Glutamatergic neuron (in vitro differentiated cells): ENCODE data around the gene SEMA4G. TPM values are rescaled to one million over a fixed set of nuclear protein-coding genes. Genes with fewer than 3 reads are reported as not detected.

Experiments used
- DNase-seq: peaks from one replicate; pipeline ENCODE4 v3.0.0; 2022
- H3K27ac Mint-ChIP-seq: one replicate; pipeline ENCODE4 v1.8.0; 2020; ENCODE audit warnings: mild to moderate bottlenecking, mixed read lengths, inconsistent platforms; ENCODE audit not compliant: unreplicated experiment
- H3K27me3 Mint-ChIP-seq: one replicate; pipeline ENCODE4 v1.8.0; 2020; ENCODE audit warnings: mild to moderate bottlenecking, moderate library complexity, mixed read lengths, inconsistent platforms; ENCODE audit not compliant: unreplicated experiment
- H3K36me3 Mint-ChIP-seq: one replicate; pipeline ENCODE4 v1.8.0; 2020; ENCODE audit warnings: mild to moderate bottlenecking, mixed read lengths, inconsistent platforms; ENCODE audit not compliant: unreplicated experiment
- H3K4me1 Mint-ChIP-seq: one replicate; pipeline ENCODE4 v1.8.0; 2020; ENCODE audit warnings: mild to moderate bottlenecking, low read depth, mixed read lengths, inconsistent platforms; ENCODE audit not compliant: unreplicated experiment
- H3K4me3 Mint-ChIP-seq: one replicate; pipeline ENCODE4 v1.8.0; 2020; ENCODE audit warnings: mild to moderate bottlenecking, mixed read lengths, inconsistent platforms; ENCODE audit not compliant: unreplicated experiment
- H3K9me3 Mint-ChIP-seq: one replicate; pipeline ENCODE4 v1.8.0; 2020; ENCODE audit warnings: mild to moderate bottlenecking, moderate library complexity, mixed read lengths, inconsistent platforms; ENCODE audit not compliant: unreplicated experiment
- CTCF ChIP-seq: fragments of 200-600 bp; sonication (generic); IDR thresholded peaks from one replicate; pipeline ENCODE4 v1.5.0; 2021; ENCODE audit not compliant: partially characterized antibody, unreplicated experiment
- total RNA-seq: library from RNA; stranded (reverse); fragmentation: NEBNext Ultra II Directional; extraction: Animal tissue kit (Norgen Biotek cat#: 25700); gene quantifications from one replicate; pipeline ENCODE4 v1.2.1, GENCODE V29; 2021; ENCODE audit not compliant: unreplicated experiment

Gene SEMA4G
- total RNA-seq, 1 donor from 2014 or later = 46.9 TPM

GRCh38 chr10:101005361-101005760, 36.1 kb downstream of the SEMA4G start:
- Mint-ChIP-seq H3K27ac (no peak overlapping the region), H3K36me3 (no peaks in the 10 kb centered on the region), H3K9me3 (peaks cover 7% of the 10 kb centered on the region)

GRCh38 chr10:101005869-101006567, 36.7 kb downstream of the SEMA4G start:
- Mint-ChIP-seq H3K4me1 (peaks cover 10% of the 10 kb centered on the region), H3K4me3 (no peak overlapping the region), H3K36me3 (no peaks in the 10 kb centered on the region), H3K27ac (no peak overlapping the region), H3K27me3 (peaks cover 2% of the 10 kb centered on the region), H3K9me3 (peaks cover 5% of the 10 kb centered on the region)
- TF ChIP-seq CTCF = no peak
- DNase-seq = no peak

More at GRCh38 chr10:101005361-101005760, 36.1 kb downstream of the SEMA4G start:
- H3K4me3 Mint-ChIP-seq = no peak overlapping the region
- no peak for TF ChIP-seq CTCF
- peaks cover 13% of the 10 kb centered on the region for H3K4me1 Mint-ChIP-seq
- DNase-seq = no peak
- peaks cover 4% of the 10 kb centered on the region for H3K27me3 Mint-ChIP-seq

- Mint-ChIP-seq H3K36me3 (no peaks in the 10 kb centered on the region), H3K27ac (no peak overlapping the region), H3K9me3 (peaks cover 3% of the 10 kb centered on the region), H3K4me3 (no peak overlapping the region), H3K4me1 (peaks cover 4% of the 10 kb centered on the region), H3K27me3 (no peaks in the 10 kb centered on the region)
- DNase-seq = no peak
- TF ChIP-seq CTCF = no peak
Observed at GRCh38 chr10:101006593-101007098, 37.3 kb downstream of the SEMA4G start.

GRCh38 chr10:101007099-101007711, 37.9 kb downstream of the SEMA4G start:
- no peak overlapping the region for H3K4me3 Mint-ChIP-seq
- no peak for TF ChIP-seq CTCF

More at GRCh38 chr10:101007099-101007711, 37.9 kb downstream of the SEMA4G start:
- no peak for DNase-seq
- Mint-ChIP-seq H3K36me3 (no peaks in the 10 kb centered on the region), H3K4me1 (peaks cover 4% of the 10 kb centered on the region), H3K9me3 (peaks cover 3% of the 10 kb centered on the region), H3K27ac (no peak overlapping the region), H3K27me3 (no peaks in the 10 kb centered on the region)
